ENCODE measurements around the gene RGL1. TPM values are rescaled to one million over a fixed set of nuclear protein-coding genes. Genes with fewer than 3 reads are reported as not detected.

Gene RGL1
- total and polyA plus RNA-seq, 2 donors (not counting 1 experiment from before 2014, with no cell fraction given): 16.2 to 21.4 TPM

GRCh38 chr1:183936009-183936408 lies 131.1 kb downstream of the RGL1 start:
- Histone ChIP-seq H3K36me3 (ENCODE audit: control insufficient read depth, insufficient read depth, low read length) (peaks cover 1% of the 10 kb centered on the region), H3K27ac (ENCODE audit: insufficient read depth, low read length) (no peak overlapping the region), H2AFZ (ENCODE audit: low read length) (no peak overlapping the region), H3K9me3 (ENCODE audit: control insufficient read depth, insufficient read depth, low read depth, low read length) (no peaks in the 10 kb centered on the region), H3K79me2 (ENCODE audit: control insufficient read depth, insufficient read depth, low read length) (no peaks in the 10 kb centered on the region), H3K4me2 (ENCODE audit: extremely low read depth, insufficient read depth, low read length) (no peak overlapping the region), H3K4me1 (ENCODE audit: control insufficient read depth, extremely low read depth, insufficient read depth, low read length) (peaks cover 9% of the 10 kb centered on the region), H4K20me1 (ENCODE audit: control insufficient read depth, extremely low read depth, insufficient read depth, low read length) (no peaks in the 10 kb centered on the region), H3K4me3 (replicated peaks in 1 of 4; ENCODE audit: control extremely low read depth in 1 of 4, insufficient read depth in 1 of 4, low read depth in 3 of 4, low read length in 4 of 4) (no peak overlapping the region), H3K9ac (ENCODE audit: insufficient read depth, low read length) (no peak overlapping the region), H3K27me3 (ENCODE audit: control insufficient read depth, insufficient read depth, low read length) (no peaks in the 10 kb centered on the region)
- no peak for DNase-seq (ENCODE audit: low read depth in 2 of 2)
- TF ChIP-seq EZH2 (IDR thresholded peaks at IDR 0.05; ENCODE audit: low read length, missing control alignments): no peak
- TF ChIP-seq CTCF (conservative IDR thresholded peaks at IDR 0.05 in 1 of 2, IDR thresholded peaks at IDR 0.05 in 1 of 2; ENCODE audit: low read depth in 1 of 2, low read length in 2 of 2): no peak

- no peak for TF ChIP-seq CTCF (conservative IDR thresholded peaks at IDR 0.05 in 1 of 2, IDR thresholded peaks at IDR 0.05 in 1 of 2; ENCODE audit: low read depth in 1 of 2, low read length in 2 of 2)
- TF ChIP-seq EZH2 (IDR thresholded peaks at IDR 0.05; ENCODE audit: low read length, missing control alignments): no peak
- Histone ChIP-seq H2AFZ (ENCODE audit: low read length) (no peak overlapping the region), H4K20me1 (ENCODE audit: control insufficient read depth, extremely low read depth, insufficient read depth, low read length) (no peaks in the 10 kb centered on the region), H3K4me1 (ENCODE audit: control insufficient read depth, extremely low read depth, insufficient read depth, low read length) (peaks cover 6% of the 10 kb centered on the region), H3K9me3 (ENCODE audit: control insufficient read depth, insufficient read depth, low read depth, low read length) (no peaks in the 10 kb centered on the region), H3K79me2 (ENCODE audit: control insufficient read depth, insufficient read depth, low read length) (no peaks in the 10 kb centered on the region), H3K4me2 (ENCODE audit: extremely low read depth, insufficient read depth, low read length) (no peak overlapping the region), H3K27me3 (ENCODE audit: control insufficient read depth, insufficient read depth, low read length) (no peaks in the 10 kb centered on the region), H3K9ac (ENCODE audit: insufficient read depth, low read length) (no peak overlapping the region), H3K4me3 (replicated peaks in 1 of 4; ENCODE audit: control extremely low read depth in 1 of 4, insufficient read depth in 1 of 4, low read depth in 3 of 4, low read length in 4 of 4) (no peak overlapping the region), H3K36me3 (ENCODE audit: control insufficient read depth, insufficient read depth, low read length) (peaks cover 1% of the 10 kb centered on the region), H3K27ac (ENCODE audit: insufficient read depth, low read length) (no peak overlapping the region)
- DNase-seq (ENCODE audit: low read depth in 2 of 2): no peak
These were observed 131.9 kb downstream of the RGL1 start for GRCh38 chr1:183936791-183937190.

- Histone ChIP-seq H3K4me1 (ENCODE audit: control insufficient read depth, extremely low read depth, insufficient read depth, low read length) (peaks cover 2% of the 10 kb centered on the region), H3K4me2 (ENCODE audit: extremely low read depth, insufficient read depth, low read length) (no peak overlapping the region), H3K4me3 (replicated peaks in 1 of 4; ENCODE audit: control extremely low read depth in 1 of 4, insufficient read depth in 1 of 4, low read depth in 3 of 4, low read length in 4 of 4) (no peak overlapping the region), H2AFZ (ENCODE audit: low read length) (no peak overlapping the region), H3K27me3 (ENCODE audit: control insufficient read depth, insufficient read depth, low read length) (no peaks in the 10 kb centered on the region), H3K79me2 (ENCODE audit: control insufficient read depth, insufficient read depth, low read length) (no peaks in the 10 kb centered on the region), H3K9ac (ENCODE audit: insufficient read depth, low read length) (no peak overlapping the region), H3K36me3 (ENCODE audit: control insufficient read depth, insufficient read depth, low read length) (peaks cover 1% of the 10 kb centered on the region), H3K27ac (ENCODE audit: insufficient read depth, low read length) (no peak overlapping the region), H3K9me3 (ENCODE audit: control insufficient read depth, insufficient read depth, low read depth, low read length) (no peaks in the 10 kb centered on the region), H4K20me1 (ENCODE audit: control insufficient read depth, extremely low read depth, insufficient read depth, low read length) (no peaks in the 10 kb centered on the region)
- no peak for TF ChIP-seq CTCF (conservative IDR thresholded peaks at IDR 0.05 in 1 of 2, IDR thresholded peaks at IDR 0.05 in 1 of 2; ENCODE audit: low read depth in 1 of 2, low read length in 2 of 2)
- no peak for TF ChIP-seq EZH2 (IDR thresholded peaks at IDR 0.05; ENCODE audit: low read length, missing control alignments)
- no peak for DNase-seq (ENCODE audit: low read depth in 2 of 2)
These were observed 132.7 kb downstream of the RGL1 start for GRCh38 chr1:183937611-183938010.
